K562 (cell line): ENCODE results near the gene PTCD3. TPM values are rescaled to one million over a fixed set of nuclear protein-coding genes. Genes with fewer than 3 reads are reported as not detected.

ENCODE experiments used
- ATAC-seq: fragments of 200-7000 bp; cut with Tn5 transposase; 3 replicates; pipeline ENCODE4 v1.9.1; 2020; ENCODE audit warnings: moderate library complexity
- BruUV-seq: library from RNA; stranded (reverse); fragments of 400-500 nt; replicated peaks from 2 replicates; lab custom pipeline; 2021; lab: Mats Ljungman, UMichigan
- CTCF ChIA-PET: fragments of 300-600 bp; formaldehyde crosslinking; extraction: SDS; loops from one replicate; lab custom pipeline; 2021; ENCODE audit warnings: low intra/inter-chr PET ratio; lab: Yijun Ruan, JAX
- POLR2A ChIA-PET: fragments of 300-600, 350-650 bp; sonication (Branson Sonifier 250); formaldehyde crosslinking; extraction: SDS; loops from one replicate; lab custom pipeline; 2021; ENCODE audit warnings: antibody characterized with exemption, inconsistent platforms; lab: Yijun Ruan, JAX
- DNase-seq, 4 experiments: peaks; one replicate each; pipeline versions ENCODE4 v3.0.0 to v3.0.0-alpha.2; 2011 to 2018; ENCODE audit warnings: low spot score in 3 of 4, mixed read lengths in 3 of 4; ENCODE audit errors: extremely low read depth in 1 of 4
- FAIRE-seq: peaks from 2 replicates; lab custom pipeline; 2011; peaks lifted over from hg19 to GRCh38; lab: Jason Lieb, UNC
- H2AFZ ChIP-seq: 2 replicates; pipeline ENCODE4 v1.6.0; 2011; ENCODE audit warnings: low read depth, low read length, control low read depth, inconsistent platforms
- H3K27ac ChIP-seq: fragments of 200-600 bp; 3 replicates; pipeline ENCODE4 v1.8.0; 2011; ENCODE audit warnings: low read depth, mild to moderate bottlenecking, control low read depth, inconsistent platforms, low read length, moderate library complexity, mixed read lengths; ENCODE audit errors: extremely low read depth
- H3K27me3 ChIP-seq, 2 experiments: fragments of 300-600 bp in 1 of 2; 2 replicates in 1 of 2; 3 replicates in 1 of 2; pipeline versions ENCODE4 v1.6.0 to v1.8.0; 2011; ENCODE audit warnings: inconsistent platforms in 2 of 2, low read length in 2 of 2, mild to moderate bottlenecking in 1 of 2, mixed read lengths in 1 of 2, moderate library complexity in 1 of 2; ENCODE audit not compliant: control insufficient read depth in 2 of 2, insufficient read depth in 2 of 2
- H3K36me3 ChIP-seq: fragments of 300-600 bp; 3 replicates; pipeline ENCODE4 v1.8.0; 2011; ENCODE audit warnings: mild to moderate bottlenecking, low read length, inconsistent platforms; ENCODE audit not compliant: control insufficient read depth, insufficient read depth
- H3K4me1 ChIP-seq, 2 experiments: fragments of 200-600 bp in 1 of 2; replicated peaks in 1 of 2; 2 replicates in 1 of 2; 3 replicates in 1 of 2; pipeline versions ENCODE4 v1.5.1 to v1.8.0; 2011; ENCODE audit warnings: inconsistent platforms in 2 of 2, low read length in 2 of 2, mild to moderate bottlenecking in 1 of 2, mixed read lengths in 1 of 2, moderate library complexity in 1 of 2; ENCODE audit not compliant: control insufficient read depth in 2 of 2, insufficient read depth in 2 of 2
- H3K4me2 ChIP-seq: 2 replicates; pipeline ENCODE4 v1.6.1; 2011; ENCODE audit warnings: low read length, control low read depth, inconsistent platforms, mixed read lengths; ENCODE audit not compliant: insufficient read depth
- H3K4me3 ChIP-seq: fragments of 200-600 bp; sonication (generic), shearing (Covaris generic); 2 replicates; pipeline ENCODE4 v1.5.1; 2016; ENCODE audit warnings: control low read depth, inconsistent platforms
- H3K79me2 ChIP-seq: fragments of 200-600 bp; 3 replicates; pipeline ENCODE4 v1.8.0; 2011; ENCODE audit warnings: low read length, inconsistent platforms; ENCODE audit not compliant: control insufficient read depth, insufficient read depth
- H3K9ac ChIP-seq, 2 experiments: 2 replicates each; pipeline versions ENCODE4 v1.6.0 to v1.6.1; 2011; ENCODE audit warnings: low read depth in 2 of 2, low read length in 2 of 2, control low read depth in 1 of 2, inconsistent platforms in 1 of 2, mild to moderate bottlenecking in 1 of 2, mixed read lengths in 1 of 2; ENCODE audit not compliant: insufficient read depth in 1 of 2
- H3K9me1 ChIP-seq: one replicate; pipeline ENCODE4 v1.6.0; 2011; ENCODE audit warnings: inconsistent platforms, mild to moderate bottlenecking, low read length, moderate library complexity; ENCODE audit not compliant: control insufficient read depth, insufficient read depth
- H3K9me3 ChIP-seq: replicated peaks from 2 replicates; pipeline ENCODE4 v1.5.1; 2011; ENCODE audit warnings: low read depth, low read length, inconsistent platforms; ENCODE audit not compliant: control insufficient read depth, insufficient read depth
- H4K20me1 ChIP-seq: replicated peaks from 2 replicates; pipeline ENCODE4 v1.6.1; 2011; ENCODE audit warnings: low read length, inconsistent platforms, mixed read lengths; ENCODE audit not compliant: control insufficient read depth, insufficient read depth
- CAMTA2 ChIP-seq: fragments of 250-450 bp; sonication (Bioruptor Pico); conservative IDR thresholded peaks from 2 replicates; pipeline ENCODE4 v1.5.1; 2022
- GTF2F1 ChIP-seq: IDR thresholded peaks from 2 replicates; pipeline ENCODE4 v1.6.1; 2011; ENCODE audit warnings: low read depth, low read length, improper control_type of control experiment
- IRF2 ChIP-seq: sonication (generic); formaldehyde crosslinking; IDR thresholded peaks from 2 replicates; pipeline ENCODE4 v1.8.1; 2022; ENCODE audit warnings: mild to moderate bottlenecking, missing genetic modification reagents
- L3MBTL2 ChIP-seq: fragments of 450-650 bp; IDR thresholded peaks from 2 replicates; pipeline ENCODE4 v1.6.1; 2016; ENCODE audit warnings: mild to moderate bottlenecking, moderate library complexity
- NEUROD1 ChIP-seq: fragments of 150-350 bp; IDR thresholded peaks from 2 replicates; pipeline ENCODE4 v1.6.1; 2014; ENCODE audit warnings: borderline replicate concordance, low read length, low read depth; ENCODE audit not compliant: partially characterized antibody
- TBL1XR1 ChIP-seq, 2 experiments: IDR thresholded peaks; 2 replicates each; pipeline ENCODE4 v1.6.1; 2012; ENCODE audit warnings: improper control_type of control experiment in 2 of 2, low read length in 2 of 2, mild to moderate bottlenecking in 1 of 2
- ZNF518B ChIP-seq: fragments of 250-450 bp; sonication (Bioruptor Pico); IDR thresholded peaks from 2 replicates; pipeline ENCODE4 v1.5.0; 2021; ENCODE audit warnings: mild to moderate bottlenecking, moderate library complexity
- WGBS: fragments of 100-300 bp; shearing (Covaris generic); methylation state at CpG from one replicate; pipeline ENCODE4 v1.1.6; 2016; ENCODE audit warnings: low coverage, mixed read lengths; ENCODE audit not compliant: insufficient coverage; ENCODE audit errors: missing lambda C conversion rate; 5-methylcytosine and 5-hydroxymethylcytosine counted together
- in situ Hi-C: fragments of 300-500 bp; cut with MboI; formaldehyde crosslinking; loops from 4 replicates; pipeline ENCODE4 v1.15.0; 2018; ENCODE audit warnings: inconsistent platforms, mixed read lengths
- intact Hi-C: fragments of 100-400 bp; cut with micrococcal nuclease; formaldehyde crosslinking; loops from 2 replicates; pipeline ENCODE4 v1.14.2; 2022
- polyA plus RNA-seq, 8 experiments: library from polyadenylated mRNA; depleted of rRNA in 4 of 8; stranded (reverse) in 5 of 8; unstranded in 3 of 8; fragments of >200 nt; fragmentation: Nextera tagmentation in 2 of 8; fragmentation: Illumina TruSeq in 1 of 8; extraction: Ambion mirVana in 2 of 8; extraction: Trizol in 1 of 8; gene quantifications; 2 replicates each; pipeline versions ENCODE4 v1.2.1 to v1.2.3, GENCODE V29; 2011 to 2014; ENCODE audit warnings: inconsistent platforms in 1 of 8, missing spikeins in 1 of 8
- total RNA-seq, 7 experiments: library from RNA; depleted of rRNA in 6 of 7; stranded (reverse); fragments of >200 nt in 6 of 7; fragmentation: Illumina TruSeq in 2 of 7; extraction: Trizol in 2 of 7; gene quantifications; 2 replicates each; pipeline versions ENCODE4 v1.2.1 to v1.2.3, GENCODE V29; 2011 to 2021; ENCODE audit warnings: low replicate concordance in 1 of 7
- TF ChIP-seq, protein P1 (sequence below): fragments of 450-650 bp; formaldehyde crosslinking; IDR thresholded peaks from 2 replicates; pipeline ENCODE4 v1.4.0; 2020; ENCODE audit warnings: mild to moderate bottlenecking

PTCD3 gene
- total and polyA plus RNA-seq, 9 of the 15 experiments (the other 6 are each of a cell fraction or from before 2014, with no cell fraction given) = 65.2 to 241 (median 172) TPM

GRCh38 chr2:86170449-86170848 lies 64.4 kb downstream of the PTCD3 start:
- ChIA-PET CTCF (no interaction called here), POLR2A (interaction anchor here (0.6 to 2.1 kb wide), 3 partner anchors 25 to 278 kb away, joined by 3 to 10 read pairs (median 3); partner anchors contain the start of gene IMMT)
- WGBS = 93% methylated on average over 4 of the region's 4 CpGs
- no peaks in the 10 kb centered on the region for H3K27me3 ChIP-seq
- no peak for TF ChIP-seq ZNF518B
- no peak for TF ChIP-seq TBL1XR1 (IDR thresholded peaks at IDR 0.05; ENCODE audit: low read length in 2 of 2)
- no peak for TF ChIP-seq CAMTA2
- TF ChIP-seq L3MBTL2 = no peak
- TF ChIP-seq, protein P1, sequence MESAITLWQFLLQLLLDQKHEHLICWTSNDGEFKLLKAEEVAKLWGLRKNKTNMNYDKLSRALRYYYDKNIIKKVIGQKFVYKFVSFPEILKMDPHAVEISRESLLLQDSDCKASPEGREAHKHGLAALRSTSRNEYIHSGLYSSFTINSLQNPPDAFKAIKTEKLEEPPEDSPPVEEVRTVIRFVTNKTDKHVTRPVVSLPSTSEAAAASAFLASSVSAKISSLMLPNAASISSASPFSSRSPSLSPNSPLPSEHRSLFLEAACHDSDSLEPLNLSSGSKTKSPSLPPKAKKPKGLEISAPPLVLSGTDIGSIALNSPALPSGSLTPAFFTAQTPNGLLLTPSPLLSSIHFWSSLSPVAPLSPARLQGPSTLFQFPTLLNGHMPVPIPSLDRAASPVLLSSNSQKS (CRISPR knock-in tag) = no peak
- TF ChIP-seq IRF2 = no peak
- TF ChIP-seq NEUROD1 = no peak
- TF ChIP-seq GTF2F1 = no peak
- H3K4me2 ChIP-seq = no peak overlapping the region
- H3K4me1 ChIP-seq = no peaks in the 10 kb centered on the region
- H3K27ac ChIP-seq = no peak overlapping the region
- H3K9me3 ChIP-seq = no peaks in the 10 kb centered on the region
- no peaks in the 10 kb centered on the region for H3K9me1 ChIP-seq
- H3K9ac ChIP-seq = no peak overlapping the region
- ATAC-seq = no peak
- no peak for FAIRE-seq
- in situ Hi-C loops = no loop called here
- no peak overlapping the region for H3K4me3 ChIP-seq
- H2AFZ ChIP-seq = no peak overlapping the region
- no TSS peak for BruUV-seq
- no peak for DNase-seq
- peaks cover 16% of the 10 kb centered on the region for H3K79me2 ChIP-seq
- intact Hi-C loops = no loop called here
- no peaks in the 10 kb centered on the region for H4K20me1 ChIP-seq
- H3K36me3 ChIP-seq = peaks cover 88% of the 10 kb centered on the region
